Activated gamma-delta T cell treated with anti-CD3 and anti-CD28 coated beads, Interleukin-2, amount 50 U/mL, for 16 hours (primary cell): ENCODE measurements around the gene TRIM54.
A peak's percentile ranks its signal among the peaks of the same experiment; 100 is the strongest.

Experiments used
- DNase-seq: peaks from one replicate; pipeline ENCODE4 v3.0.0-alpha.2; 2020; ENCODE audit warnings: low read depth

The TRIM54 gene

DNA sequence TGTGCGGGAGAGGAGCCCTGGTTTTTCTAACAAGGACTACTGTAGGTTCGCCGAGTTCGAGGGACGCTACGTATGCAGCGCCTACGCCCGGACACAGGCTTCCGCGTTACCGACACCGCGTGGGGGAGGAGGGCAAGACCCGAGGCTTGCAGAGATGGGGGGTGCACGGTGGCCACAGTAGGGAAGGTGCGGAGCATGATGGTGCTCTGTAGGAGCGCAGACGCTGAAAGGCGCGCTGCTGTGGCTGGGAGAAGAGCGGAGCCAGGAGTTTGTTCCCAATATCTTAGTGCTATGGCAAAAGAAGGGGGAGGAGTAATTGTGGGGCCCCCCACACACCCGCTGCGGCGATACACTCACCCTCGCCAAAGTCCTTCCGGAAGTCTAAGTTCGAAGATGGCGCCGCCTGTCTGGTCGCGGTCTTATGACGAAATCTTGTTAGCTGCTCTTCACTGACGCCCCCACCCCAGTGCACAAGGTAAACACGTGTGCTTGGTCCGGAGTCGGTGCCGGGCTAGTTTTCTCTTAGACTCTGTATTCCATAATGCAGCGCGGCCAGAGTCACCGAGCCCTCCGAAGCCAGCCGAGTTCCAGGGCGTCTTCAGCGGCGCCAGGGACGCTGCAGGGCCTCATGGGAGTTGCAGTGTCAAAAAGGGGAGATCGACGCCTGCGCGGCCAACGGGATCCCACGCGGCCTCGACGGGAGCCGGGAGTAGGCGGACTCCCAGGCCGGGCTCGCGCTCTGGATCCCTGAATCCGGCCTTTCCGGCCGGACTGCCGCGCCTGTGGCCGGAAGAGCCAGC, 74.4 kb downstream of the TRIM54 start, which contains the start of gene GTF3C2:
Gene GTF3C2 (minus strand): TSS at position 383 of the 800 bp plus-strand sequence. CDS start 13,210 bp downstream, outside the sequence.
- peak; percentile 91 for DNase-seq
